DND-41 (cell line): ENCODE measurements around the gene CMYA5.

ENCODE experiments used
- EZH2 ChIP-seq: IDR thresholded peaks from 3 replicates; pipeline ENCODE4 v1.6.1; 2012; ENCODE audit warnings: borderline replicate concordance, low read depth, mild to moderate bottlenecking, moderate library complexity, low read length, inconsistent platforms; ENCODE audit not compliant: severe bottlenecking
- TF ChIP-seq, protein P1 (sequence below): IDR thresholded peaks from 2 replicates; pipeline ENCODE4 v1.5.1; 2012; ENCODE audit warnings: borderline replicate concordance, low read length, moderate library complexity, mild to moderate bottlenecking; ENCODE audit not compliant: poor library complexity, severe bottlenecking; ENCODE audit errors: extremely low read depth

GRCh38 chr5:79840084-79840990 lies 150.7 kb downstream of the CMYA5 start:
- no peak for TF ChIP-seq EZH2
- TF ChIP-seq, protein P1, sequence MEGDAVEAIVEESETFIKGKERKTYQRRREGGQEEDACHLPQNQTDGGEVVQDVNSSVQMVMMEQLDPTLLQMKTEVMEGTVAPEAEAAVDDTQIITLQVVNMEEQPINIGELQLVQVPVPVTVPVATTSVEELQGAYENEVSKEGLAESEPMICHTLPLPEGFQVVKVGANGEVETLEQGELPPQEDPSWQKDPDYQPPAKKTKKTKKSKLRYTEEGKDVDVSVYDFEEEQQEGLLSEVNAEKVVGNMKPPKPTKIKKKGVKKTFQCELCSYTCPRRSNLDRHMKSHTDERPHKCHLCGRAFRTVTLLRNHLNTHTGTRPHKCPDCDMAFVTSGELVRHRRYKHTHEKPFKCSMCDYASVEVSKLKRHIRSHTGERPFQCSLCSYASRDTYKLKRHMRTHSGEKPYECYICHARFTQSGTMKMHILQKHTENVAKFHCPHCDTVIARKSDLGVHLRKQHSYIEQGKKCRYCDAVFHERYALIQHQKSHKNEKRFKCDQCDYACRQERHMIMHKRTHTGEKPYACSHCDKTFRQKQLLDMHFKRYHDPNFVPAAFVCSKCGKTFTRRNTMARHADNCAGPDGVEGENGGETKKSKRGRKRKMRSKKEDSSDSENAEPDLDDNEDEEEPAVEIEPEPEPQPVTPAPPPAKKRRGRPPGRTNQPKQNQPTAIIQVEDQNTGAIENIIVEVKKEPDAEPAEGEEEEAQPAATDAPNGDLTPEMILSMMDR, result no peak
